HG03025 (cell line): ENCODE measurements around the gene TMEM203.
"Not testable (repeated sequence)": the region's sequence is repeated elsewhere in the genome, so short reads cannot be mapped to it uniquely, and the experiment has no call there.

Experiments used
- ATAC-seq: cut with Tn5 transposase; IDR thresholded peaks from one replicate; pipeline ENCODE4 v1.9.1; 2021; ENCODE audit warnings: mild to moderate bottlenecking, moderate library complexity; ENCODE audit not compliant: unreplicated experiment, low FRiP score

Gene TMEM203, protein sequence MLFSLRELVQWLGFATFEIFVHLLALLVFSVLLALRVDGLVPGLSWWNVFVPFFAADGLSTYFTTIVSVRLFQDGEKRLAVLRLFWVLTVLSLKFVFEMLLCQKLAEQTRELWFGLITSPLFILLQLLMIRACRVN

GRCh38 chr9:137205126-137206069, at the start of gene TMEM203, which contains the start of gene NDOR1:
TSS of gene TMEM203 (minus strand) at chr9:137205648. CDS start at chr9:137205414, 234 bp downstream.
TSS of gene NDOR1 (plus strand) at chr9:137205700. CDS start at chr9:137205778, 78 bp downstream.
- ATAC-seq = no peak

DNA sequence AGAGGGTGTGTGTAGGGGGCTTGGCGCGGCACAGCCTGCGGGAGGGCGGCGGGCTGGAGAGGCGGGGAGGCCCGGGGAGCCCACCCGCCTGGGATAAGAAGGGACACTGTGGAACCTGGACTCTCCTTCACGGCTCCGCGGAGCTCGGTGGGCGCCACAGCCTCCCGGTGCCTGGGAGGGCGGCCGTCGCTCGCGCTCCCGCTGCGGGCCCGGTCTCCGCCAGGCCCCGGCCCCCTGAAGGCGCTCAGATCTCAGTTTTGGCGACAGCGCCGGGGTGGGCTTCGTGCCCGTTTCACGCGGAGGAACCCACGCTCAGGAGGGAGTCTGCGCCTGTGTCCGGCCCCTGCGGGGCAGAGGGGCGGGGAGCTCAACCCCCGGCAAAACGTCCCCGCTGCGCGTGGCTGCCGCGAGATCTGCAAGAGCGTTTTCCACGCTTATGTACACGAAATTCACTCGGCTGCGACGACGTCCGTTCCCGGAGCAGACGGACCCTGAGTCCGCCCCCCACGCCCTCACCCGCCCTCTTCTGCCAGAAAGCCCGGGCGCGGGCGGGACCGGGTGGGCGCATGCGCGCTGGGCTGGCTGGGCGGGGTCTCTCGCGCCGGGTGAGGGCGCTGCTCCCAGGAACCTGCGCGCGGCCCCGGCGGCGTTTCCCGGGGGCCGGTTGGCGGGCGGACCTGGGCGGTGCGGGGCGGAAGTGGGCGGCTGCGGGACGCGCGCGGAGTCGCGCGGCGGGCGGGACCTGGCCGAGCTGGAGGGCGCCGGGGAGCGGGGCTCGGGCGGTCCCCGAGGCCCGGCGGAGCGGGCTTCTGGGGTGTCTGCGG, 49.4 kb upstream of the TMEM203 start, which contains the start of gene NELFB:
TSS of gene NELFB (plus strand) at position 704 of the 824 bp plus-strand sequence.
- peak; percentile 79 for ATAC-seq

DNA sequence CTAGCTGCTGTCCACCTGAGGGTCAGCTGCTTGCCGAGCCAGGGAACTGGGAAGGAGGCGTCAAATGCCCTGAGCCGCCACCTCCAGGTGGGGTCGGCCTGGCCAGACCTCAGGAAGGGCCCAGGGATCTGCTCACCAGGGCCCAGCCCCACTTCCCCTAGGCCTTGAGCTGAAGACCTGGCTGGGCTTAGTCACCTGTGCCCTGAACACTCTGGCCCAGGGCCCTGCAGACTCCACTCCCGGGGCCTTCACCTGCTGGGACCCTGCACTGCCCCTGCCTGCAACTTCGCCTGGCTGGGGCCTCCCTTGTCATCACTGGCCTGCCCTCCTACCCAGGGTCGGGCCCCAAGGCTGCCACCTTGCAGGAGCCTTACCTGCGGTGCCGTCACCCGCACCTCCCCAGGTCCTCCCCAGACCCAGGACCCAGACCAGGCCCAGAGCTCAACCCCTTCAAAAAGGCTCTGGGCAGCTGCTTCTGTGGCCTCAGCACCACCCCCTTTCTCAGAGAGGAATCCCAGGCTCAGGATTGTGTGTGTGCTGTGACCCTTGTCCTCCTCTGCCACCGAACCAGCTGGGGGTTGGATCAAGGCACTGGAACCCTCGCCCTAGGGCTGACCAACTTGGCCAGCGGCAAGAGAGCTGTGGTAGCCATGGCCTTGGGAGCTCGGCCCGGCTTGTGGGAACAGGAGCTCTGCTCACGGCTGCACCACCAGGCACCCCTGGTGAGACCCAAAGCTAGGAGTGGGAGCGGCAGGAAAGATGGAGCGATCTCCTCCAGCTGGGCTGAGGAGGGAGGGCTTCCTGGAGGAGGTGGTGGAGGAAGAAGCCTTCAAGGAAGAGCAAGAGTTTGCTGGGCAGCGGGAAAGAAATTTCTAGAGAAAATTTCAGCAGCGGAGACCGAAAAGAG, 48.5 kb upstream of the TMEM203 start:
- ATAC-seq = no peak

DNA sequence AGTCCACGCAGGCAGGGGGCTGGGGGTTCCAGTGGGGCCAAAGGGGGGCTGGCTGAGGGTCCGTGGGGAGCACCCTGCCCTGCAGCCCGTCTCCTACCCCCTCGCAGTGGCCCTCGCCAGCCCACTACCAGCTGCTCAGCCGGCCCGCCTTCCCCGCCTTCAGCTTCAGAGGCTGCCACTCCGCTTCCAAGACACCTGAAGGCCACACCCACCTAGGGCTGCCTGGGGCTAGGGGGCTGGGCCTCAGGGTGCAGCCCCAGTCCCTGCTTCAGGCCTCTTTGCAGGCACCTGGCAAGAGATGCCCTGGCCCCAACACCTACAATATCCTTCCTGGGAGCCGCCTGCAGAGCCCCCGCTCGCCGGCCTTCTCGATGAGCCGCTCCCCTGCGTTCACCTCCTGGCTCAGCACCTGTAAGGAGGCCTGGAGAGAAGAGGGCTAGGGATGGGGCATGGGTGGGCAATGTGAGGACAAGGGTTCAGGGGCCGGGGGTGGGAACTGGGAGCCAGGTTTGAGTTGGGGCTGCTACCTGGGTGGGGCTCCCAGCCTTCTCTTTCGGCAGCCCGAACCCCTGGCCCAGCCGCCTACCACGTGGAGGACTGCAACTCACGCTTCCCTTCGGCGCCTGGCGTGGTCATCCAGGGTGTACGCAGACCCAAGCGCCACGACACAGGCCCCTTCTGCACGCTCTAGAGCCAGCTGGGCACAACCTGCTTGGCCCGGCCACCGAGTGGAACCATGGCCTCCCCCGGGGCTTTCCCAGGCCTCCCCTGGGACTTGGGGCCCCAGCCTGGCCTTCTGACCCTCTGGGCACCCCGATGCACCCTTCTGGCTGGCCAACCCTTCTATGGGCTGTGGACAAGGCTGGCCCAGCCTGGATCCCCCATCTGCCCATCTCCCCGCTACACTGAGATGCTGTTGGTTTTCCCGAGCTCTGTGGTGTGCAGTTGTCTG, 47.4 kb upstream of the TMEM203 start:
- ATAC-seq = no peak

- no peak for ATAC-seq
Observed at GRCh38 chr9:137251490-137252268, 46.2 kb upstream of the TMEM203 start.

GRCh38 chr9:137251194-137251461, 45.7 kb upstream of the TMEM203 start, which contains the start of gene STPG3:
TSS of gene STPG3 (plus strand) at chr9:137251286. CDS start at chr9:137251287, 1 bp downstream.
- no peak for ATAC-seq

GRCh38 chr9:137250329-137251193, 45.1 kb upstream of the TMEM203 start:
- ATAC-seq = no peak

- no peak for ATAC-seq
Observed at GRCh38 chr9:137247916-137248175, 42.4 kb upstream of the TMEM203 start.

- ATAC-seq = no peak
Observed at GRCh38 chr9:137247135-137247915, 41.9 kb upstream of the TMEM203 start.

DNA sequence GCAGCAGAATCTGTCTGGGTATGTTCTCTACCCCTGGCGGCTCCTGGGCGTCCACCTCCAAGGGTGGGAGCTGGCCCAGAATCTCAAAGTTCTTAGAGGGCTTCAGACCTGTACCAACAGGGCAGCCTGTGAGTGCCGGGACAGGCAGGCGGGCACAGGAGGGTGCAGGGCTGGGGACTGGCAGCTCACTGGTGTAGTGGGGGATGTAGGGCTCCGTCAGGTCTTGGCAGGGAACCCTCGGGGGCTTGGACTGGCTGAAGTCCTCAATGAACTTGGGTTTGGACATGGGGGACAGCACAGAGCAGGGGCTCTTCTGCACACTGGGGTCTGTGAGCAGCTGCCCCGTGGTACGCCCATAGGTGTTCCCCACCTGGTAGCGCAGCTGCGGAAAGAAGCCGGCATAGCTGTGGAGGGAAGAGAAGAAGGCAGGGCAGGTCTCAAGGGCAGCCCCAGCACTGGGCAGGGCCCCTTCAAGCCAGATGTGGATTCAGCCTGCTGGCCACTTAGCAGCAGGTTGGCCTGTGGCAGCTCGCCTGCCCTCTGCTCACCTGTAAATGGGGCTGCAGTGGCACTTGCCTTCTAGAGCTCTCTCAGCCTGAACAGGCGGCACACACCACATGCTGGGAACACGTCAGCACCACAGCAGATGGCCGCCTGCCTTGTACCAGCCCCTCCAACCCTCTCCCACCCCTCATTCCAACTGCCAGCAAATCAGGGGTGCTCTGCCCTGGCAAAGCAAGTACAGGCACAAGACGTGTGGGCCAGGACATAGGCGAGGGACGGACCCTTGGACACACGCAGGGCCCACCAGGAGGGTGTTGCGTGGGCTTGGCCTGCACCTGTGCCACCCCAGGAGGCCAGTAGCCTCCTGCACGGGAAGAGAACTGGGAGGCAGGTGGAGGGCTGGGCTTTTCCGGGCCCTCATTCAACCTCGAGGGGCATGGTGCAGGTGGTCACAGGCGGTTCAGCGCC, 40.3 kb upstream of the TMEM203 start:
- no peak for ATAC-seq

DNA sequence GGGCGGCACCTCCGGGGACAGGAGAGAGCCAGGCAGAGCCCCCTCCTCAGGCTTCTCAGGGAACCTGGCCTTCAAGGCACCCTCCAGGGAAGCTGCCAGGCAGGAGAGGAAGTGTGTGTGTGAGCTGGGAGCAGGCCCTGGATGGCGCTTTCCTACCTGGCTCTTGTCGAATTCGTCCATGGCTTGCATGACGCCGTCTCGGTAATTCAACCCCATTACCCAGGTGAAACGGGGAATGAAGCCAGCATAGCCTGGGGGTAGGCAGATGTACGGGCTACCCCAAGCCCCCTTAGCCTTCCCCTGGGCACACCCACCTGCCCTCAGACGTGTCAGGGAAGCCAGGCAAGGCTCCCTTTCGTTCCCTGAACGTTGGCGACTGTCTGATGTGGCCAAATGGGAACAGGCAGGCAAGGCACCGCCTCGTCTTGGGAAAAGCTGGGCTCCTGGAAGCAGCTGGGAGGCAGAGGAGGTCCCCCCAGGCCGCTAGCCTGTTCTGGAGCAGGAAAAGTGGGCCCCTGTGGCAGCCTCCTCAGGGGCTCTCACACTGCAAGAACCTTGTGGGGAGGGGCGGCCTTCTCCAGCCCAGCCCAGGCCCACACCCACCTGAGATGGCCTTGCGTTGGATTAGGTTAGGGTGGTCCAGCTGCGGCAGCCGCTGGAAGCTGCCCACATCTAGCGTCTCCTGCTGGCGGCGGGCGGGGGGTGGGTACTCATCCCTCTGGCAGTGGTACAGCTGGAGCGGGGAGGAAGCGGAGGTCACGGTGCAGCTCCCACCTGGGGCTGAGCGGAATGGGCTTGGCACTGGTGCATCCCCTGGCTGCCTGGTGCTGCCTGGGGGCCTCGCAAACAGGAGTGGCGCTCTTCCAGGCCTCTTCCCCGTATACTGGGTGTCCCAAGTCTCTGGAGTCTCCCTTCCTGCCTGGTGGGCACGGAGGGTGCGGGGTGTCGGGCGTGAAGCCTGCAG, 39.3 kb upstream of the TMEM203 start:
- no peak for ATAC-seq

- no peak for ATAC-seq
Observed at GRCh38 chr9:137243626-137244485, 38.4 kb upstream of the TMEM203 start.

- not testable (repeated sequence) for ATAC-seq
Observed at GRCh38 chr9:137243266-137243625, 37.8 kb upstream of the TMEM203 start.
